ENCODE measurements around the gene SV2C. TPM values are rescaled to one million over a fixed set of nuclear protein-coding genes. Genes with fewer than 3 reads are reported as not detected.

Gene SV2C
- total RNA-seq, 1 experiment from 2014 or later = not detected

DNA sequence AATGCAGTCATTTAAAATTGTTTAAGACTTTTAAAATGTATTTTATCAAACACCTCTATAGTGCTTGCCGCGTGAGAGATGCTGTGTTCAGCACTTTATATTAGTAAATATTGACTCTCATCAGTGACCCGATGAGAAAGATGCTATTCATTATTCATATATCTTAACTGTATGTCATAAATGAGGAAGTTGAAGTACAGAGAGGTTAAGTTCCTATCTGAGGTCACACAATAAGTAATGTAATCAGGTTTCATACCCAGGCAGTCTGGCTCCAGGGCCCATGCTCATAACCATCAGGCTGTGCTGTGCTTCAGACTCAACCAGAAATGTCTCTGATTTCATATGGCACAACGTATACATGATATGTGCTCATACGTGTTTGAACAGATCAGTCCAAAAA is 119.0 kb downstream of the SV2C start:
- BruUV-seq (replicated peaks) = no TSS peak
- H3K36me3 ChIP-seq (ENCODE audit: control insufficient read depth in 1 of 2, insufficient read depth in 2 of 2, low read length in 2 of 2) = no peaks in the 10 kb centered on the region
- no peak overlapping the region for H3K4me3 ChIP-seq (replicated peaks in 1 of 2; ENCODE audit: low read depth in 1 of 2, low read length in 2 of 2)
- H4K20me1 ChIP-seq (ENCODE audit: insufficient read depth) = no peaks in the 10 kb centered on the region
- no peak overlapping the region for H2AFZ ChIP-seq (ENCODE audit: low read depth, low read length, poor library complexity, severe bottlenecking)
- H3K4me2 ChIP-seq (ENCODE audit: low read length) = no peak overlapping the region
- ChIA-PET RAD21 (ENCODE audit: low non-redundant PET in 1 of 2, low total read pairs in 2 of 2, uncharacterized antibody in 2 of 2, unreplicated experiment in 2 of 2) (no interaction called here), POLR2A (no interaction called here), CTCF (interaction anchor here (2.3 kb wide), 1 partner anchor 27 kb away, joined by 6 read pairs; no protein-coding TSS in a partner anchor)
- no peaks in the 10 kb centered on the region for H3K9me3 ChIP-seq (ENCODE audit: control insufficient read depth in 1 of 2, insufficient read depth in 1 of 2, low read depth in 1 of 2, low read length in 2 of 2)
- no peak overlapping the region for H3K27ac ChIP-seq (ENCODE audit: low read depth, low read length)
- no peaks in the 10 kb centered on the region for H3K9me2 ChIP-seq (ENCODE audit: insufficient read depth)
- H3K27me3 ChIP-seq (ENCODE audit: insufficient read depth, low read length) = peaks cover 20% of the 10 kb centered on the region
- no peak for DNase-seq (ENCODE audit: low read depth, low spot score)
- no peak for TF ChIP-seq TCF7L2 (IDR thresholded peaks at IDR 0.05; ENCODE audit: borderline replicate concordance, extremely low read depth, insufficient read depth, insufficient read length)
- H3K9ac ChIP-seq (ENCODE audit: low read length) = no peak overlapping the region
- H3K4me1 ChIP-seq (ENCODE audit: control insufficient read depth in 1 of 2, insufficient read depth in 2 of 2, low read length in 2 of 2) = no peaks in the 10 kb centered on the region
- H3K79me2 ChIP-seq (ENCODE audit: insufficient read depth, low read length) = no peaks in the 10 kb centered on the region
- intact Hi-C loops (cut with micrococcal nuclease) = no loop called here
- no peak for ATAC-seq

DNA sequence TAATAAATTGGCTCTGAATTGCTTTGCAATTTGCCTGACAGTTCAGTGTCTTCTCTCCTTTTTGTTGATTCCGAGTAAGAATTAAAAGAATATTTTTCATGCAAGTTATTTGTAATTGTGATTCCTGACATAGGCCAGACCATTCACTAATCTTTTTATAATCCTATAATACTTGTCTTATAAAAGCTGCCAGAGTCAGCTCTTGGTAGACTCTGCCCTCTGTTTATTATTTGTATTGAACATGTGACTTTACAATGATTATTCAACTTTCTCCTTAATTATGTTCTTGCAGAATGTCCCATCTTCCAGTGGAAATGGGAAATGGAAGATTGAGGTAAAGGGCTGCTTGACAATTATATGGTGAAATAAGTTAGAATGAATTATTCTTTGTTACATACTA is 121.0 kb downstream of the SV2C start:
- no peaks in the 10 kb centered on the region for H3K36me3 ChIP-seq (ENCODE audit: control insufficient read depth in 1 of 2, insufficient read depth in 2 of 2, low read length in 2 of 2)
- BruUV-seq (replicated peaks) = no TSS peak
- no peak overlapping the region for H3K9ac ChIP-seq (ENCODE audit: low read length)
- no peaks in the 10 kb centered on the region for H3K4me1 ChIP-seq (ENCODE audit: control insufficient read depth in 1 of 2, insufficient read depth in 2 of 2, low read length in 2 of 2)
- no peaks in the 10 kb centered on the region for H3K9me2 ChIP-seq (ENCODE audit: insufficient read depth)
- ChIA-PET POLR2A (no interaction called here), CTCF (interaction anchor here (1.2 kb wide), 1 partner anchor 29 kb away, joined by 3 read pairs; no protein-coding TSS in a partner anchor), RAD21 (ENCODE audit: low non-redundant PET in 1 of 2, low total read pairs in 2 of 2, uncharacterized antibody in 2 of 2, unreplicated experiment in 2 of 2) (no interaction called here)
- H3K4me2 ChIP-seq (ENCODE audit: low read length) = no peak overlapping the region
- no peaks in the 10 kb centered on the region for H4K20me1 ChIP-seq (ENCODE audit: insufficient read depth)
- ATAC-seq (no peak), DNase-seq (ENCODE audit: low read depth, low spot score) (no peak)
- H3K27ac ChIP-seq (ENCODE audit: low read depth, low read length) = no peak overlapping the region
- intact Hi-C loops (cut with micrococcal nuclease) = no loop called here
- H2AFZ ChIP-seq (ENCODE audit: low read depth, low read length, poor library complexity, severe bottlenecking) = no peak overlapping the region
- H3K9me3 ChIP-seq (ENCODE audit: control insufficient read depth in 1 of 2, insufficient read depth in 1 of 2, low read depth in 1 of 2, low read length in 2 of 2) = no peaks in the 10 kb centered on the region
- no peak overlapping the region for H3K4me3 ChIP-seq (replicated peaks in 1 of 2; ENCODE audit: low read depth in 1 of 2, low read length in 2 of 2)
- H3K79me2 ChIP-seq (ENCODE audit: insufficient read depth, low read length) = no peaks in the 10 kb centered on the region
- peaks cover 20% of the 10 kb centered on the region for H3K27me3 ChIP-seq (ENCODE audit: insufficient read depth, low read length)
- TF ChIP-seq, protein P1, sequence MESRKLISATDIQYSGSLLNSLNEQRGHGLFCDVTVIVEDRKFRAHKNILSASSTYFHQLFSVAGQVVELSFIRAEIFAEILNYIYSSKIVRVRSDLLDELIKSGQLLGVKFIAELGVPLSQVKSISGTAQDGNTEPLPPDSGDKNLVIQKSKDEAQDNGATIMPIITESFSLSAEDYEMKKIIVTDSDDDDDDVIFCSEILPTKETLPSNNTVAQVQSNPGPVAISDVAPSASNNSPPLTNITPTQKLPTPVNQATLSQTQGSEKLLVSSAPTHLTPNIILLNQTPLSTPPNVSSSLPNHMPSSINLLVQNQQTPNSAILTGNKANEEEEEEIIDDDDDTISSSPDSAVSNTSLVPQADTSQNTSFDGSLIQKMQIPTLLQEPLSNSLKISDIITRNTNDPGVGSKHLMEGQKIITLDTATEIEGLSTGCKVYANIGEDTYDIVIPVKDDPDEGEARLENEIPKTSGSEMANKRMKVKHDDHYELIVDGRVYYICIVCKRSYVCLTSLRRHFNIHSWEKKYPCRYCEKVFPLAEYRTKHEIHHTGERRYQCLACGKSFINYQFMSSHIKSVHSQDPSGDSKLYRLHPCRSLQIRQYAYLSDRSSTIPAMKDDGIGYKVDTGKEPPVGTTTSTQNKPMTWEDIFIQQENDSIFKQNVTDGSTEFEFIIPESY (IDR thresholded peaks at IDR 0.05; ENCODE audit: extremely low read depth, insufficient replicate concordance, low read length) = no peak
- TF ChIP-seq, protein P2, sequence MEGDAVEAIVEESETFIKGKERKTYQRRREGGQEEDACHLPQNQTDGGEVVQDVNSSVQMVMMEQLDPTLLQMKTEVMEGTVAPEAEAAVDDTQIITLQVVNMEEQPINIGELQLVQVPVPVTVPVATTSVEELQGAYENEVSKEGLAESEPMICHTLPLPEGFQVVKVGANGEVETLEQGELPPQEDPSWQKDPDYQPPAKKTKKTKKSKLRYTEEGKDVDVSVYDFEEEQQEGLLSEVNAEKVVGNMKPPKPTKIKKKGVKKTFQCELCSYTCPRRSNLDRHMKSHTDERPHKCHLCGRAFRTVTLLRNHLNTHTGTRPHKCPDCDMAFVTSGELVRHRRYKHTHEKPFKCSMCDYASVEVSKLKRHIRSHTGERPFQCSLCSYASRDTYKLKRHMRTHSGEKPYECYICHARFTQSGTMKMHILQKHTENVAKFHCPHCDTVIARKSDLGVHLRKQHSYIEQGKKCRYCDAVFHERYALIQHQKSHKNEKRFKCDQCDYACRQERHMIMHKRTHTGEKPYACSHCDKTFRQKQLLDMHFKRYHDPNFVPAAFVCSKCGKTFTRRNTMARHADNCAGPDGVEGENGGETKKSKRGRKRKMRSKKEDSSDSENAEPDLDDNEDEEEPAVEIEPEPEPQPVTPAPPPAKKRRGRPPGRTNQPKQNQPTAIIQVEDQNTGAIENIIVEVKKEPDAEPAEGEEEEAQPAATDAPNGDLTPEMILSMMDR (IDR thresholded peaks at IDR 0.05 in 2 of 3, conservative IDR thresholded peaks at IDR 0.05 in 1 of 3; ENCODE audit: borderline replicate concordance in 1 of 3, insufficient read depth in 1 of 3, low read depth in 2 of 3, low read length in 2 of 3) = no peak
- TF ChIP-seq ZNF274 (IDR thresholded peaks at IDR 0.05; ENCODE audit: low read depth, low read length) = no peak
- no peak for TF ChIP-seq ELF1 (IDR thresholded peaks at IDR 0.05; ENCODE audit: borderline replicate concordance, low read depth)
- TF ChIP-seq, protein P3, sequence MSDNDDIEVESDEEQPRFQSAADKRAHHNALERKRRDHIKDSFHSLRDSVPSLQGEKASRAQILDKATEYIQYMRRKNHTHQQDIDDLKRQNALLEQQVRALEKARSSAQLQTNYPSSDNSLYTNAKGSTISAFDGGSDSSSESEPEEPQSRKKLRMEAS (IDR thresholded peaks at IDR 0.05) = no peak
- TF ChIP-seq TCF7L2 (IDR thresholded peaks at IDR 0.05; ENCODE audit: borderline replicate concordance, extremely low read depth, insufficient read depth, insufficient read length) = no peak
- TF ChIP-seq FOSL1 (IDR thresholded peaks at IDR 0.05; ENCODE audit: low read depth) = no peak
- TF ChIP-seq SP1 (IDR thresholded peaks at IDR 0.05; ENCODE audit: low read depth) = no peak
- TF ChIP-seq CBX3 (IDR thresholded peaks at IDR 0.05; ENCODE audit: low read depth) = no peak
- no peak for TF ChIP-seq EZH2 (IDR thresholded peaks at IDR 0.05)
- TF ChIP-seq JUND (IDR thresholded peaks at IDR 0.05) = no peak
- TF ChIP-seq EZH2phosphoT487 (IDR thresholded peaks at IDR 0.05; ENCODE audit: borderline replicate concordance) = no peak
- TF ChIP-seq ZFX (IDR thresholded peaks at IDR 0.05) = no peak
- no peak for TF ChIP-seq YY1 (IDR thresholded peaks at IDR 0.05; ENCODE audit: extremely low read depth, insufficient replicate concordance, low read depth, low read length)
- TF ChIP-seq, protein P4, sequence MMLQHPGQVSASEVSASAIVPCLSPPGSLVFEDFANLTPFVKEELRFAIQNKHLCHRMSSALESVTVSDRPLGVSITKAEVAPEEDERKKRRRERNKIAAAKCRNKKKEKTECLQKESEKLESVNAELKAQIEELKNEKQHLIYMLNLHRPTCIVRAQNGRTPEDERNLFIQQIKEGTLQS (IDR thresholded peaks at IDR 0.05) = no peak
- TF ChIP-seq SRF (IDR thresholded peaks at IDR 0.05; ENCODE audit: low read depth) = no peak
- TF ChIP-seq SIN3A (IDR thresholded peaks at IDR 0.05; ENCODE audit: low read depth) = no peak
- TF ChIP-seq CEBPB (IDR thresholded peaks at IDR 0.05; ENCODE audit: low read depth) = no peak
- no peak for TF ChIP-seq RAD21 (IDR thresholded peaks at IDR 0.05; ENCODE audit: low read depth)

Data from HCT116 (cell line).